ENCODE data around the gene AKR1C3.

- TF ChIP-seq CTCF (IDR thresholded peaks at IDR 0.05) (no peak), POLR2AphosphoS5 (IDR thresholded peaks at IDR 0.05) (no peak), POLR2A (IDR thresholded peaks at IDR 0.05) (no peak)
Measured at GRCh38 chr10:5116621-5117020, 22.4 kb downstream of the AKR1C3 start.

Data from sigmoid colon (tissue), 4 donors.